DMS79 treated with DMSO at 0.1 percent for 48 hours (cell line): ENCODE data around the gene PDCD1.
"Not testable (repeated sequence)": the region's sequence is repeated elsewhere in the genome, so short reads cannot be mapped to it uniquely, and the experiment has no call there.

Experiments used
- DNase-seq: peaks from one replicate; lab custom pipeline; 2025; lab: John Stamatoyannopoulos, UW

PDCD1 gene

DNA sequence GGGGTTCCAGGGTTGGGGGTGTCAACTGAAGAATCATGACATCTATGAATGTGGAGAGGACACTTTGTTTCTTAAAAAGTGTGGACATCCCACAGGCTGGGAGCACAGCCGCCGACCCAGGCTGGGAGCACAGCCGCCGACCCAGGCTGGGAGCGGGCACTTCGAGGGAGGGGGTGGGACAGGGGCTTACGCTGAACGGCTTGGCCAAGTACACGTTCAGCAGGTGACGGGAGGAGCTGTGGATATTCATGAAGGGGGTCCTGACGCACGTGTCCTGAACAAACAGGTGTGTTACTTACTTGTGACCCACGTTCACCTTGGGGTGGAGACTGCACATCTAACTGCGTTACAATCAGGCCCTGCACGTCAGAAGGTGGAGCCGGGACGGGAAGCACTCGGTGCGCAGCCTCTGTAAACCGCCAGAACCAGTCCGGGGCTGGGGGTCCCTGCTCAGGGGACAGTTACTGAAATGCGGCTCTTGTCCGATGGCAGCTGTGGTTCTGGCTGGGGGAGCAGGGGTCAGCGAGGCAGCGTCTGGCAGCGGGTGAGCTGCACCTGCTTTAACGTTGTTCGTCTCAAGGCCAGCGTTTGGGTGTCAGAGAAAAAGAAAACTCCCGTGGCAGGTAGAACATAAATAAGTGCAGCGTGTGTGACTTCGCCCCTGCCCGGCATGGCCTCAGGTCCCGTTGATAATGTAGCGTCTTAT is 58.3 kb downstream of the PDCD1 start:
- DNase-seq = not testable (repeated sequence)
